SK-N-SH treated with all-trans-retinoic acid at 6 μM for 48 hours (cell line): Measurements from ENCODE around the gene VAC14.

ENCODE experiments used
- BACH2 ChIP-seq: fragments of 250-450 bp; sonication (Bioruptor Pico); IDR thresholded peaks from 2 replicates; pipeline ENCODE4 v1.9.0; 2021; ENCODE audit warnings: mild to moderate bottlenecking, borderline replicate concordance
- GLIS3 ChIP-seq: fragments of 250-450 bp; sonication (Bioruptor Pico); IDR thresholded peaks from 2 replicates; pipeline ENCODE4 v1.5.0; 2020; ENCODE audit warnings: mild to moderate bottlenecking, moderate library complexity
- OSR1 ChIP-seq: fragments of 250-450 bp; sonication (Bioruptor Pico); IDR thresholded peaks from 2 replicates; pipeline ENCODE4 v1.8.0; 2022; ENCODE audit warnings: moderate library complexity, mild to moderate bottlenecking, inconsistent platforms
- TCF4 ChIP-seq: fragments of 250-450 bp; sonication (Bioruptor Pico); IDR thresholded peaks from 2 replicates; pipeline ENCODE4 v1.8.0; 2021; ENCODE audit warnings: mild to moderate bottlenecking, moderate library complexity, borderline replicate concordance
- ZFP3 ChIP-seq: fragments of 250-450 bp; sonication (Bioruptor Pico); IDR thresholded peaks from 2 replicates; pipeline ENCODE4 v1.5.0; 2020; ENCODE audit warnings: mild to moderate bottlenecking, moderate library complexity
- ZFP30 ChIP-seq: fragments of 450-650 bp; formaldehyde crosslinking; IDR thresholded peaks from 2 replicates; pipeline ENCODE4 v1.5.0; 2022; ENCODE audit warnings: mild to moderate bottlenecking, moderate library complexity
- TF ChIP-seq, protein P1 (sequence below): fragments of 250-450 bp; sonication (Bioruptor Pico); IDR thresholded peaks from 2 replicates; pipeline ENCODE4 v1.8.0; 2020; ENCODE audit warnings: mild to moderate bottlenecking, moderate library complexity, borderline replicate concordance

DNA sequence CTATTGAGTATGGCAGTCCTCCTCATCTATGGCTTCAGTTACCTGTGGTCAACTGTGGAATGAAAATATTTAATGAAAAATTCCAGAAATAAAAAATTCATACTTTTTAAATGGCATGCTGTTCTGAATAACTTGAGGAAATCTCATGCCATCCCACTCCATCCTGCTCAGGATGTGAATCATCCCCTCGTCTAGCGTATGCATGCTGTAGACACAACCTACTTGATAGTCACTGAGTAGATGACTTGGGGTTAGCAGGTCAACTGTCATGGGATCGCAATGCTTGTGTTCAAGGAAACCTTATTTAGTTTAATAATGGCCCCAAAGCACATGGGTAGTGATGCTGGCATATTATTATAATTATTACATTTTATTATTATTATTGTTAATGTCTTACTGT is 4.8 kb upstream of the VAC14 start:
- TF ChIP-seq ZFP30 (CRISPR knock-in tag) (no peak), BACH2 (CRISPR knock-in tag) (no peak), TCF4 (CRISPR knock-in tag) (no peak), ZFP3 (CRISPR knock-in tag) (no peak), OSR1 (CRISPR knock-in tag) (no peak), GLIS3 (CRISPR knock-in tag) (no peak)
- TF ChIP-seq, protein P1, sequence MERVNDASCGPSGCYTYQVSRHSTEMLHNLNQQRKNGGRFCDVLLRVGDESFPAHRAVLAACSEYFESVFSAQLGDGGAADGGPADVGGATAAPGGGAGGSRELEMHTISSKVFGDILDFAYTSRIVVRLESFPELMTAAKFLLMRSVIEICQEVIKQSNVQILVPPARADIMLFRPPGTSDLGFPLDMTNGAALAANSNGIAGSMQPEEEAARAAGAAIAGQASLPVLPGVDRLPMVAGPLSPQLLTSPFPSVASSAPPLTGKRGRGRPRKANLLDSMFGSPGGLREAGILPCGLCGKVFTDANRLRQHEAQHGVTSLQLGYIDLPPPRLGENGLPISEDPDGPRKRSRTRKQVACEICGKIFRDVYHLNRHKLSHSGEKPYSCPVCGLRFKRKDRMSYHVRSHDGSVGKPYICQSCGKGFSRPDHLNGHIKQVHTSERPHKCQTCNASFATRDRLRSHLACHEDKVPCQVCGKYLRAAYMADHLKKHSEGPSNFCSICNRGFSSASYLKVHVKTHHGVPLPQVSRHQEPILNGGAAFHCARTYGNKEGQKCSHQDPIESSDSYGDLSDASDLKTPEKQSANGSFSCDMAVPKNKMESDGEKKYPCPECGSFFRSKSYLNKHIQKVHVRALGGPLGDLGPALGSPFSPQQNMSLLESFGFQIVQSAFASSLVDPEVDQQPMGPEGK (CRISPR knock-in tag) = no peak
